ENCODE measurements around the gene ATP11B. TPM values are rescaled to one million over a fixed set of nuclear protein-coding genes. Genes with fewer than 3 reads are reported as not detected.

ATP11B gene
- total RNA-seq, 3 donors from 2014 or later (not counting 1 experiment from before 2014, with no cell fraction given), result 157 to 174 (median 172) TPM

- Mint-ChIP-seq H3K36me3 (no peaks in the 10 kb centered on the region), H3K27me3 (ENCODE audit: low read depth in 2 of 2) (peaks cover 5 to 24% of the 10 kb centered on the region in 2 donors), H3K27ac (no peak overlapping the region), H3K4me3 (no peak overlapping the region), H3K9me3 (no peaks in the 10 kb centered on the region), H3K4me1 (no peaks in the 10 kb centered on the region)
- Histone ChIP-seq H3K27ac (ENCODE audit: low read length) (no peak overlapping the region), H3K9me3 (ENCODE audit: control insufficient read depth, insufficient read depth, low read length) (no peaks in the 10 kb centered on the region), H3K4me1 (ENCODE audit: control insufficient read depth, insufficient read depth, low read length) (no peaks in the 10 kb centered on the region), H3K27me3 (ENCODE audit: control insufficient read depth, insufficient read depth, low read length) (peaks cover 2% of the 10 kb centered on the region), H3K4me3 (ENCODE audit: low read length) (no peak overlapping the region), H3K36me3 (ENCODE audit: control insufficient read depth, insufficient read depth, low read length) (no peaks in the 10 kb centered on the region)
- ATAC-seq (no peak), DNase-seq (no peak)
- WGBS (ENCODE audit: insufficient coverage), result 62% methylated on average over 2 of the region's 2 CpGs
- intact Hi-C loops (cut with micrococcal nuclease), result no loop called here
- no peak for TF ChIP-seq CTCF (IDR thresholded peaks at IDR 0.05)
Observed at GRCh38 chr3:182766099-182766498, 27.2 kb upstream of the ATP11B start.

GRCh38 chr3:182768413-182768812 is 24.9 kb upstream of the ATP11B start:
- no peak for DNase-seq
- Mint-ChIP-seq H3K27ac (no peak overlapping the region), H3K4me3 (no peak overlapping the region), H3K27me3 (ENCODE audit: low read depth in 2 of 2) (peaks cover 5 to 33% of the 10 kb centered on the region in 2 donors), H3K36me3 (no peaks in the 10 kb centered on the region), H3K9me3 (no peaks in the 10 kb centered on the region), H3K4me1 (no peaks in the 10 kb centered on the region)
- Histone ChIP-seq H3K27ac (ENCODE audit: low read length) (no peak overlapping the region), H3K4me1 (ENCODE audit: control insufficient read depth, insufficient read depth, low read length) (no peaks in the 10 kb centered on the region), H3K27me3 (ENCODE audit: control insufficient read depth, insufficient read depth, low read length) (peaks cover 2% of the 10 kb centered on the region), H3K36me3 (ENCODE audit: control insufficient read depth, insufficient read depth, low read length) (no peaks in the 10 kb centered on the region), H3K4me3 (ENCODE audit: low read length) (no peak overlapping the region), H3K9me3 (ENCODE audit: control insufficient read depth, insufficient read depth, low read length) (no peaks in the 10 kb centered on the region)
- no peak for ATAC-seq
- no peak for TF ChIP-seq CTCF (IDR thresholded peaks at IDR 0.05)
- intact Hi-C loops (cut with micrococcal nuclease), result no loop called here
- WGBS (ENCODE audit: insufficient coverage), result 60% methylated on average over 1 of the region's 1 CpG

- no peak overlapping the region for H3K27ac ChIP-seq (ENCODE audit: low read length)
- intact Hi-C loops (cut with micrococcal nuclease), result no loop called here
- H3K36me3 ChIP-seq (ENCODE audit: control insufficient read depth, insufficient read depth, low read length), result no peaks in the 10 kb centered on the region
- TF ChIP-seq CTCF (IDR thresholded peaks at IDR 0.05), result no peak
- Mint-ChIP-seq H3K36me3 (no peaks in the 10 kb centered on the region), H3K27me3 (ENCODE audit: low read depth in 2 of 2) (peaks cover 1 to 34% of the 10 kb centered on the region in 2 donors), H3K27ac (no peak overlapping the region), H3K4me3 (no peak overlapping the region), H3K4me1 (no peaks in the 10 kb centered on the region), H3K9me3 (no peaks in the 10 kb centered on the region)
- H3K4me1 ChIP-seq (ENCODE audit: control insufficient read depth, insufficient read depth, low read length), result no peaks in the 10 kb centered on the region
- peaks cover 2% of the 10 kb centered on the region for H3K27me3 ChIP-seq (ENCODE audit: control insufficient read depth, insufficient read depth, low read length)
- ATAC-seq (no peak), DNase-seq (no peak)
- H3K4me3 ChIP-seq (ENCODE audit: low read length), result no peak overlapping the region
- 83% methylated on average over 2 of the region's 2 CpGs for WGBS (ENCODE audit: insufficient coverage)
- H3K9me3 ChIP-seq (ENCODE audit: control insufficient read depth, insufficient read depth, low read length), result no peaks in the 10 kb centered on the region
Observed at GRCh38 chr3:182769673-182770072, 23.6 kb upstream of the ATP11B start.

GRCh38 chr3:182782149-182782548 is 11.2 kb upstream of the ATP11B start:
- peaks cover 5% of the 10 kb centered on the region for H3K27me3 ChIP-seq (ENCODE audit: control insufficient read depth, insufficient read depth, low read length)
- no peaks in the 10 kb centered on the region for H3K36me3 ChIP-seq (ENCODE audit: control insufficient read depth, insufficient read depth, low read length)
- ATAC-seq, result no peak
- no peaks in the 10 kb centered on the region for H3K4me1 ChIP-seq (ENCODE audit: control insufficient read depth, insufficient read depth, low read length)
- Mint-ChIP-seq H3K27ac (no peak overlapping the region), H3K9me3 (no peaks in the 10 kb centered on the region), H3K4me1 (no peaks in the 10 kb centered on the region), H3K4me3 (no peak overlapping the region), H3K27me3 (ENCODE audit: low read depth in 2 of 2) (peaks cover 11 to 31% of the 10 kb centered on the region in 2 donors), H3K36me3 (no peaks in the 10 kb centered on the region)
- H3K27ac ChIP-seq (ENCODE audit: low read length), result no peak overlapping the region
- peaks cover 4% of the 10 kb centered on the region for H3K9me3 ChIP-seq (ENCODE audit: control insufficient read depth, insufficient read depth, low read length)
- H3K4me3 ChIP-seq (ENCODE audit: low read length), result no peak overlapping the region
- no CpG with 5 or more reads among the region's 1 CpG for WGBS (ENCODE audit: insufficient coverage)
- intact Hi-C loops (cut with micrococcal nuclease), result no loop called here
- TF ChIP-seq CTCF (IDR thresholded peaks at IDR 0.05), result no peak
- no peak for DNase-seq

All from natural killer cell (primary cell).